HG03103 (cell line): Measurements from ENCODE around the gene CAMSAP3.

Source experiments
- ATAC-seq: cut with Tn5 transposase; IDR thresholded peaks from one replicate; pipeline ENCODE4 v1.9.1; 2021; ENCODE audit warnings: low read depth; ENCODE audit not compliant: unreplicated experiment

The CAMSAP3 gene

DNA sequence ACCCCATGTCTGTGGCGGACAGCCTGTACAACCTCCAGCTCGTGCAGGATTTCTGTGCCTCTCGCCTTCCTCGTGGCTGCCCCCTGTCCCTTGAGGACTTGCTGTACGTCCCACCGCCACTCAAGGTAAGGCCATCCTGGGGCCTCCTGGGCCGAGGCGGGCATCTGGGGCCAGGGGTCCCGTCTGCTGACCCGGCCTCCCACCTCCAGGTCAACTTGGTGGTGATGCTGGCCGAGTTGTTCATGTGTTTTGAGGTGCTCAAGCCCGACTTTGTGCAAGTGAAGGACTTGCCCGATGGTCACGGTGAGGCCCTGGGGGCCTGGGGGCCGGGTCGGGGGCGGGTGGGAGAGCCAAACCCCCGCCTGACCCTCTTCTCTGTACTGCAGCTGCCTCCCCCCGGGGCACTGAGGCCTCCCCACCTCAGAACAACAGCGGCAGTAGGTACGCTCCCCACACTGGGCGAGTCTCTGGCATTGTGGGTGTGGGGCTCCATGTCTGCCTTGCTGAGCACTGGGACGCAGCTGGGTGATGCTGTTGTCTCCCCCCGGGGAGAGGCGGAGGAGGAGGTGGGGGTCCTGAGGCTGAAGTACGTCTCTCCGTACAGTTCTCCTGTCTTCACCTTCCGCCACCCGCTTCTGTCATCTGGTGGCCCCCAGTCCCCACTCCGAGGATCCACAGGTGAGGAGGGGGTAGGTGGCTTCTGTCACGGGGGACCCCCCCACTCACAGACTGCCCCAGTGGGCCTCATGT is 15.0 kb downstream of the CAMSAP3 start:
- no peak for ATAC-seq

DNA sequence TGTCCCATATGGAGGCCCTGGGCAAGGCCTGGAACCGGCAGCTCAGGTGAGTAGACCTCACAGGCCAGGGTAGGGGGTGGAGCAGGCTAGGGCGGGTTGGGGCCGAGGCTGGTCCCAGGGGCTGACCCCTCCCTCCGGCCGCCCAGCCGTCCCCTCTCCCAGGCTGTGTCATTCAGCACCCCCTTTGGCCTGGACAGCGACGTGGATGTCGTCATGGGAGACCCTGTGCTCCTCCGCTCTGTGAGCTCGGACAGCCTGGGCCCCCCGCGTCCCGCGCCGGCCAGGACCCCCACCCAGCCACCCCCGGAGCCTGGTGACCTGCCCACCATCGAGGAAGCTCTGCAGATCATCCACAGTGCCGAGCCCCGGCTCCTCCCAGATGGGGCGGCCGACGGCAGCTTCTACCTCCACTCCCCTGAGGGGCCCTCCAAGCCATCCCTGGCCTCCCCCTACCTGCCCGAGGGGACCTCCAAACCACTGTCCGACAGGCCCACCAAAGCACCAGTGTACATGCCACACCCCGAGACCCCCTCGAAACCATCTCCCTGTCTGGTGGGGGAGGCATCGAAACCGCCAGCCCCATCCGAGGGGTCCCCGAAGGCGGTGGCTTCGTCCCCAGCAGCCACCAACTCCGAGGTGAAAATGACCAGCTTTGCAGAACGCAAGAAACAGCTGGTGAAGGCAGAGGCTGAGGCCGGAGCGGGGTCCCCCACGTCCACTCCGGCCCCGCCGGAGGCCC is 16.0 kb downstream of the CAMSAP3 start:
- no peak for ATAC-seq

DNA sequence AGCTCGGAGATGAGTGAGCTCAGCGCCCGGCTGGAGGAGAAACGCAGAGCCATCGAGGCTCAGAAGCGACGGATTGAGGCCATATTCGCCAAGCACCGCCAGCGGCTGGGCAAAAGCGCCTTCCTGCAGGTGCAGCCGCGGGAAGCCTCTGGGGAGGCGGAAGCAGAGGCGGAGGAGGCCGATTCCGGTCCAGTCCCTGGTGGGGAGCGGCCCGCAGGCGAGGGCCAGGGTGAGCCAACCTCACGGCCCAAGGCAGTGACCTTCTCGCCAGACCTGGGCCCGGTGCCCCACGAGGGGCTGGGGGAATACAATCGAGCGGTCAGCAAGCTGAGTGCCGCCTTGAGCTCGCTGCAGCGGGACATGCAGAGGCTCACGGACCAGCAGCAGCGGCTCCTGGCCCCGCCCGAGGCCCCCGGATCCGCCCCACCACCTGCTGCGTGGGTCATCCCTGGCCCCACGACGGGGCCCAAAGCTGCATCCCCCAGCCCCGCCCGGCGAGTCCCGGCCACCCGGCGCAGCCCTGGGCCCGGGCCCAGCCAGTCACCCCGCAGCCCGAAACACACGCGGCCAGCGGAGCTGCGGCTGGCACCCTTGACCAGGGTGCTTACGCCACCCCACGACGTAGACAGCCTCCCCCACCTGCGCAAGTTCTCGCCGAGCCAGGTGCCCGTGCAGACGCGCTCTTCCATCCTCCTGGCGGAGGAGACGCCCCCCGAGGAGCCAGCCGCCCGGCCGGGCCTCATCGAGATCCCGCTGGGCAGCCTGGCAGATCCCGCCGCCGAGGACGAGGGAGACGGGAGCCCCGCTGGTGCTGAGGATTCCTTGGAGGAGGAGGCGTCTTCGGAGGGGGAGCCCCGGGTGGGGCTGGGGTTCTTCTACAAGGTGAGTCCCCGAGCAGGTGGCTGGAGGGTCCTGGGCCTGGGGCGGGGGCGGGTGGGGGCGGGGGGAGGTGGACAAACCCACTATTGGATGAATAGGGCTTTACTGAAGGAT is 16.9 kb downstream of the CAMSAP3 start:
- no peak for ATAC-seq

DNA sequence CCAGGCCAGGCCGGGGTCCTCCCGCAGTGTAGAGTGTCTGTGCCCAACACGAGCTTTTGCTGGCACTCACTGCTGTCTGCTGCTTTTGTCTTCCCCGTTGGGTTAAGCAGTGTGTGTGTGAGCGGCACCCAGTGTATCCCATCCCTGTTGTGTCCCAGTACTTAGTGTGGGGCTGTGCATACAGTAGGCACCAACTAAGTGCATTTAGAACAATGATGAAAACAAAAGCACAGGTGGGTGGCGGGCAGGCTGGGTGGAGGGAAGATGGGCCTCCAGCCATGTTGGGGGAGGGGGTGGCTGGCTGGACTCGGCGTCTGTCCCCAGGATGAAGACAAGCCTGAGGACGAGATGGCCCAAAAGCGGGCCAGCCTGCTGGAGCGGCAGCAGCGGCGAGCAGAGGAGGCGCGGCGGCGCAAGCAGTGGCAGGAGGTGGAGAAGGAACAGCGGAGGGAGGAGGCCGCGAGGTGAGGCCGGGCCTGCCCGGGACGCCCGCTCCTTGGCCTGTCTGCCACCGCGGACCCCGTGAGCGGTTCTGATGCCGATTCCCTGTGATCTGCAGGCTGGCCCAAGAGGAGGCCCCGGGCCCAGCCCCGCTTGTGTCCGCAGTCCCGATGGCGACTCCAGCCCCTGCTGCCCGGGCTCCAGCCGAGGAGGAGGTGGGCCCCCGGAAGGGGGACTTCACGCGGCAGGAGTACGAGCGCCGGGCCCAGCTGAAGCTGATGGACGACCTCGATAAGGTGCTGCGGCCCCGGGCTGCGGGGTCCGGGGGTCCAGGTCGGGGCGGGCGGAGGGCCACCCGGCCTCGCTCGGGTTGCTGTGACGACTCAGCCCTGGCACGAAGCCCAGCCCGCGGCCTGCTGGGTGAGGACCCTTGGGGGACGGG is 19.4 kb downstream of the CAMSAP3 start:
- no peak for ATAC-seq

DNA sequence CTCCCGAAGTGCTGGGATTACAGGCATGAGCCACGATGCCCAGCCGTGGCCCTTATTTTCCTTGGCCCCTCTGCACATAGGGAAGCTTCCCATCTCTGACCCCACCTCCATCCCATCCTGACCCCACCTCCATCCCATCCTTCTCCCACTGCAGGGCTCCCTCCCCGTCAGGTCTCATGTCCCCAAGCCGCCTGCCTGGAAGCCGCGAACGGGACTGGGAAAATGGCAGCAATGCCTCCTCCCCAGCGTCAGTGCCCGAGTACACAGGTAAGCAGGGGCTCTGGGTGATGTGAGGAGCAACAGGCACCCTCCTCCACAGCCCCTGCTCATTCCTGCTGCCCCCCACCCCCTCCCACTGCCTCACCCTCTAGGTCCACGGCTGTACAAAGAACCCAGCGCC is 21.5 kb downstream of the CAMSAP3 start:
- no peak for ATAC-seq

DNA sequence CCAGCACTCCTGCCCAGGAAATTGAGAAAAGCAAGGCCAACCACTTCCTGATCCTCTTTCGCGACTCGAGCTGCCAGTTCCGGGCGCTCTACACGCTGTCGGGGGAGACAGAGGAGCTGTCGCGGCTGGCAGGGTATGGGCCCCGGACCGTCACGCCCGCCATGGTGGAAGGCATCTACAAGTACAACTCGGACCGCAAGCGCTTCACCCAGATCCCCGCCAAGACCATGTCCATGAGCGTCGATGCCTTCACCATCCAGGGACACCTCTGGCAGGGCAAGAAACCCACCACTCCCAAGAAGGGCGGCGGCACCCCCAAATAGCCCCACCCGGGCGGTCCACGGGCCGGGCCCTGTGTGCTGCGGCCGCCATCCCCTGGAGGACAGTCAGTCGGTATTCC is 22.1 kb downstream of the CAMSAP3 start:
- no peak for ATAC-seq

DNA sequence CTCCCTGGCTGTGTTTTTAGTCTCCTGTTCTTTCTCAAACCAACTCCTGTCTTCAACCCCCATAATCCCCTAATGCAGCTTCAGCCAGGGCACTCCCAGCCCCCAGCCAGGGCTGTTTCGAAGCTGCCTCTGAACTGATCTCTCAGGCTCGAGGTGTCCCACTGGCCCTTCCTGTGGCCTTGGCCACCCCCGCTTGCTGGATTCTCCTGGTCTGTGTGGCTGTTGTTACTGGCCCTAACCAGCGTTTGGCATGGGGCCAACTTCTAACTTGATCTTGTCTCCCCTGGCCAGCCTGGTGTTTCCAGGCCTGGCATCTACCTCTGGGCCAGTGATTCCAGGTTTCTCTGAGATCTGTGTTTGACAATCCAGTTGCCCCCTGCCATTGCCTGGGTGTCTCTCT is 22.7 kb downstream of the CAMSAP3 start:
- ATAC-seq: no peak

DNA sequence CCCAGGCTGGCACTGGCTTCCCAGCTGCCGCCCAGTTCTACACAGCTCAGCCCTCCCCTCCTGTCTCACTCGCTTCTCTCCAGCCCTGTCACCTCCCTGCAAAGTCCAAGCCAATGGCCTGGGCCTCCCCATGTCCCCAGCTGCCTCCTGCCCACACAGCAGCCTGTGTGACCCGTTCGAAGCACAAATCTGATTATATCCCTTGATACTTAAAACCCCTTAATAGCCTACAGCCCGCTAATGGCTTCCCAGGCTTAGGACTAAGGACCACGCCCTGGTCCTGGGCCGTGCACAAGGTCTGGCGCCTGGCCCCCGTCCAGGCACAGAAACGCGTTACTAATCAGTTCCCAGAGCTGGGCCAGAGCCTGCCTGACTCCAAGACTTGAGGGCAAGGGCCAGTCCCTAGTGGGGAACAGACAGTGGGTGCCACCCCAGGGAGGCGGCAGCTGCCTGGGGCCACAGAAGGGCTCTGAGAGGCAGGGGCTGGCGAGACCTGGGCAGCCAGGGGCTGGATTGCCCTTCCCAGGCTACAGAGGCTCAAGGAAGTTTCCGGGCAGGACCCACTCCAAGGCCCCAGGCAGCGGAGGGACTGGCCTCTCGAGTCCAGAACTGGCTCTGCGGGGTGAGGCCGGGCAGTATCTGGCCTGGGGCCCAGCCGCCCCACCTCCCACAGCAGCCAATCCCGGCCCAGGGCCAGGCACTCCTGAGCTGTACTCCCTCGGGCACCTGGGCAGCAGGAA is 23.3 kb downstream of the CAMSAP3 start:
- ATAC-seq: no peak

DNA sequence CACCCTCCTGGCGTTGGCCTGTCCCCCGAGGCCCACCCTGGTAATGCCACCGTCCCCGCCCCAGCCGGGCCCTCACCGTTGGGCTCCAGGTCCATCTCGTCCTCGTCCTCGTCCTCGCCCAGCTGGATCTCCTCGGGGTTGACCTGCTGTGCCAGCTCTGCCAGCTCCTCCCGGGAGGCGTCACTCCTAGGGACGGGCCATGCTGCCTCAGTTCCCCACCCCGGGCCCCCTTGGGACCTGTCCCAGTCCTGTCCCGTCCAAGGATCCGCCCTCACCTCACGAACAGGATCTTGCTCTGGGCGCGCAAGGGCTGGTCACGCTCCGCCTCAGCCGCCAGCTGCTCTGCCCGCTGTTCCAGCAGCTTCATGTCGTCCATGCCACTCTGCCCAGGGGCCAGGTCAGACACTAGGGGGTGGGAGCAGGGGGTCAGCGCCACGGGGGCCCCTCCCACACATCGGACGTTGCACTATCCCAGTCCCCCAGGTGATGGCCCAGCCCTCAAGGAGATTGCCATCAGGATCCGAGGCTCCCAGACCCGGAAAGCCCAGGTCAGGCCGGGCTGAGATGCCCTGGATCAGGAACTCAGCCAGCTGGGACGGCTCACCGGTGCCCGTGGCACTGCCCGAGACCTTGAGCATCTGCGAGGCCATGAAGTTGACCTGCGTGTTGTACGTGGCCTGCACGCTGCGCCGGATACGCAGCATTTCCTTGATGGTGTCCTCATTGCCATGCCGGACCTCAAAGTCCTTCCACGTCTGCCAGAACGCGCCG is 24.2 kb downstream of the CAMSAP3 start:
- ATAC-seq: no peak

DNA sequence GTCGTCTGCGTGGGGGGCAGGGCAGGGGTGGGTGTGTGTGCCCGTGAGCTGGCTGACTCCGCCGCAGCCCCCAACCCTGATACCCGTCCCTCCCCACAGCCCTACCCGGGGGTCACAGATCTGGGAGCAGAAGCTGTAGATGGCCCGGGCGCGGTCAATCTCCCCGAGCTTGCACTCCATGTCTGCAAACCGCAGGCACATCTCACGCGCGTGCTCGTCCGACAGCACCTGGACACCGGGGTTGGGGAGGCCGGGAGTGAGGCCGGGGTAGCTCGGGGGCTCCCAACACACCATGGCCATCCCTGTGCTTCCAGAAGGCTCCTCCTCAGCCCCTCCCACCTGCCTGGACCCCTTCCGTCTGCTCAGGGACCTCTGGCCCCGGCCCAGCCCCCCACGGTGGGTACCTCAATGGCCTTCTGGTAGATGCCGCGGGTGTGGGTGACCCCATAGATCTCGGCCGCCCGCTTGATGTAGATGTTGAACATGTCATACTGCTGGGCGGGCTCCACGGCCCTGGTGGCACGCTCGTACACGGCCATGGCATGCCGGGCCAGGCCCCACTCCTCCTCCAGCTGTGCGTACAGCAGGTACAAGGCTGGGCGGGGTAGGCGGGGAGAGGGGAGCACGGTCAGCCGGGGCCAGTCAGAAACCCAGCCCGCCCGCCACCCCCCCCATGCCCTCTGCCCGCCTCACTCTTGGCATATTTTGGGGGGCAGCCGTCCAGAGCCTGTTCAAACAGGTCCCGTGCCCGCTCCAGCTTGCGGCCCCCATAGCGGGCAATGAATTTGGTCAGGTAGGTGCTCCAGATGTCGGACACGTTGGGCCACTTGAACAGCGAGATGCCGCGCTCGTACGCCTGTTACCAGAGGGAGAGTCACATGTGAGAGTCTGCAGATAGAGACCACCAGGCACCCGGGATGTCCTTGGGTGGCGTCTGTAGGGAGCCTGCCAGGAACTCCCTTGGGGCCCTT is 25.1 kb downstream of the CAMSAP3 start:
- ATAC-seq: no peak

DNA sequence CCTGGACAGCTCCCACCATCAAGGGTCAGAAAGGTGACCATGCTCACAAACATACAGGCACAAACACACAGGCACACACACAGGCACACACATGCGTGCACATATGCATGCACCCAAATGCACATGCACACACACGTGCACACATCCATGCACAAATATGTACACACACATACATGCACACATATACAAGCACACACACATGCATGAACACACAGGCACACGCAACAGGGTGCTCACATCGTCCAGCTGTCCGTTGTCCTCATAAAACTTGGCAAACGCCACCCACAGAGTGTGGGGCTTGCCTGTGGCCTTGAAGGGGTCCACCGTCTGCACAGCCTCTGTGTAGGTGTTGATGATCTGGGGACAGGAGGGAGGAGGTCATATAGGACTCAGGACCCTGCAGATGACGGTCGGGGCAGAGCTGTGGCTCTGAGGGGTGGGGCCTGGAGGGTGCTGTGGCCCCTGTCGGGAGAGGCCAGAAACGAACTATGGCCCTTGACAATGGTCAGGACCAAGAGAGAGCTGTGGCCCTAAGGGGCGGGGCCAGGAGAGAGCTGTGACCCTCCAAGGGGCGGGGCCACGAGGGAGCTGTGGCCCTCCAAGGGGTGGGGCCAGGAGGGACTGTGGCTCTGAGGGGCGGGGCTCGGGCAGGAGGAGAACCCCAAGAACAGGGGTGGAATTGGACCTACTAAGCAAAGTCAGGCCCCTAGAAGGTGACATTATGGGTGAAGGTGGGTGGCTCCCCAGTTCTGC is 27.4 kb downstream of the CAMSAP3 start:
- ATAC-seq: no peak

DNA sequence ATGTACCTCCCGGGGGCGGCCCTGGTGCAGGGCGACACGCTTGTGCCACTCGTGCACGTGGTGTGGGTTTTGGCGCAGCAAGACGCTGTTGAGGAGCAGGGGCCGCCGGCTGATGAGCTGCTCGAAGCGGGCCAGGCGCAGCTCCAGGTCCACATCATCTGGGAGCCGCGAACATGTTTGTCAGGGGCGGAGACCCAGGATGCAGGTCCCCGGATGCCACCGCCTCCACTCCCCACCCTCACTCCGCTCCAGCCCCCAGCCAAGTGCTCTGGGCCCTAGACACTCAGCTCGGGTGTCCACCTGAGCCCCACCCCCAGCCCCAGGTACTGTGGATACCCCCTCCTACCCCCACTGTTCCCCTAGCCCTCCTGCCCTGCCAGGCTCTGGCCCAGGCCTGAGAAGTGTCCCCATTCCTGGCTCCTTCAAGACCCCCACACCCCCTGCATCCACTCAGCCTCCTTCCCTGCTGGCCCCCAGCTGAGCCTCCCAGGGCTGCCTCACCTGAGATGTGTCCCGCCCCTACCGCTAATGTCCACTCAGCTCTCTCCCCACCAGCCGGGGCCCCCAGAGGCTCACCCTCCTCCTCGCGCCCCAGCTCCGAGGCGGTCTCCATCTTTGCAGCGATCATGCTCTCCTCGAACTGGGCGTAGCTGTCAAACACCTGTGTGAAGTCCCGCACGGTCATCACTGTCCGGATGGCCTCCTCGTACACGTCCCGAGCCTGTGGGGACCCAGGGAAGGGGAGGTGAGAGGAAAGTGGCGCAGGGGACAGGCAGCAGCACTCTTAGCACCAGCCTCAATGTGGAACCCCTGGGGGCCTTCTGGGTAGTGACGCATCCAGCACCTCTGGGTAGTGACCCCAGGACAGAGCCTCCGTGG is 28.3 kb downstream of the CAMSAP3 start:
- no peak for ATAC-seq

DNA sequence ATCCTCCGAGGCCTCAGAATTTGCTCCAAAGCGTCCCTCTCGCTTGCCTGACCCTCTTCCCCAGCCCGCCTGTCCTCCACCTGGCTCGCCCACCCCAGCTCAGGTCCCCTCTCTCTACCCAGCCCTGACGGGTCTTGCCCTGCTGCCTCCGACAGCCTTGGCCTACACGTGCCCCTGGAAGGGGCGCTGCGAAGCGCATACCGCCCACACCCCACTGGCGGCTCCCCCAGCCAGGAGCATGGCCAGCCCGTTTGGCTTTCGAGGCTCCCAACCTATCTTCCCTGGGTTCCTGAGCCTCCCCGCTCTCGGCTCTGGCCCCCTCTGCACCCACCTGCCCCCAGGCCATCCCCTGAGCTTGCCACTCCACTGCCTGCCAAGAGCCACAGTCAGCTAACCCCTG is 29.1 kb downstream of the CAMSAP3 start:
- no peak for ATAC-seq

DNA sequence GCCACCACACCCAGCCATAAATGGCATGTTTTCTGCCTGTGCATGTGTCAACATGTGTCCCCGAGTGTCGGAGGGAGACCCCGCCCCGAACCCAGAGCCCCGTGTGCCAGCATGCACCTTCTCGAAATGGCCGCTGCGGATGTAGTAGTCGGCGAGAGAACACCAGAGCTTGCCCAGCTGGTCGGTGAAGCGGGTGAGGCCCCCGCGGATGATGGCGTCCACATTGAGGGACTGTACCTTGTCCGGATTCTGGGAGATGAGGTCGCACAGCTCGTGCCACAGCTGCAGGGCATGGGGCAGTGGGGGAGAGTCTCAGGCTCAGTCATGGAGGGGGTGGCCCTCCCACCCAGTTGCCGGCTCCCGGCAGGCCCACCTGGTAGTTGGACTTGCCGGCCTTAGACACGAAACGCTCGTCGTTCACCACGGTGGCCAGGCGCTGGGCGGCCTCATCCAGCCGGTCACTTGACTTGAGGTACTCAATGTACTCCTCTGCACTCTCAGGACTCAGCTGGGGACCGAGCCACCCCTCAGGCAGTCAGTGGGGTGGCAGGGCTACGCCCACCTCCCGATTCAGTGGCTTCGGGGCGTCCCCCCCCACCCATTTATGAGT is 30.2 kb downstream of the CAMSAP3 start:
- no peak for ATAC-seq

DNA sequence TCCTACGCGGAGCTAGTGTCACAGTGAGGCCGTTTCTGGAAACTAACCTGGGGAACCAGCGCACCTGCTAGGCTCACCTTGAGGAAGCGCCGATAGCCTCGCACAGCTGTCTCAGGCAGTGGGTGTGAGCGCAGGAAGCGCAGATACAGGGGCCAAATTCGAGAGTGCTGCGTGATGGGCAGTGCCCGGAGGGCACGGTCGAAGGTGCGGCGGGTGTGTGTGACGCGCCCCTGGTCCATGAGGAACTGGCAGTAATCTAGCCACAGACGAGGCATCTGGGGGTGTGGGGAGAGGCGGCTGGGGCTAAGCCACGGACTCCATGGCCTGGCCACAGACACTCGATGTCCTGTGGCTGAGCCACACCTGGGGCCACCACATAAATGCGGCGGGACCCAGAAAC is 31.5 kb downstream of the CAMSAP3 start:
- ATAC-seq: no peak
